DOHH2 (cell line): ENCODE data around the gene KCNMA1.

ENCODE experiments used
- H3F3A ChIP-seq: fragments of 200-600 bp; sonication (generic), shearing (Covaris generic); 2 replicates; pipeline ENCODE4 v1.6.0; 2016; ENCODE audit warnings: antibody characterized with exemption, mild to moderate bottlenecking; ENCODE audit not compliant: control insufficient read depth, insufficient read depth
- H3K27ac ChIP-seq: fragments of 200-600 bp; sonication (generic); 2 replicates; pipeline ENCODE4 v1.5.1; 2014; ENCODE audit warnings: low read depth, mild to moderate bottlenecking, low read length, moderate library complexity
- H3K27me3 ChIP-seq: fragments of 200-600 bp; sonication (generic); 2 replicates; pipeline ENCODE4 v1.6.1; 2014; ENCODE audit warnings: mild to moderate bottlenecking, low read length, mixed read lengths; ENCODE audit not compliant: control insufficient read depth
- H3K36me3 ChIP-seq: fragments of 200-600 bp; sonication (generic); 2 replicates; pipeline ENCODE4 v1.6.1; 2014; ENCODE audit warnings: mild to moderate bottlenecking, low read length, moderate library complexity, mixed read lengths; ENCODE audit not compliant: control insufficient read depth
- H3K4me1 ChIP-seq: fragments of 200-600 bp; sonication (generic); 2 replicates; pipeline ENCODE4 v1.6.1; 2014; ENCODE audit warnings: mild to moderate bottlenecking, low read length, mixed read lengths; ENCODE audit not compliant: control insufficient read depth
- H3K4me2 ChIP-seq: fragments of 200-600 bp; sonication (generic); 2 replicates; pipeline ENCODE4 v1.6.0; 2014; ENCODE audit warnings: mild to moderate bottlenecking, low read length, moderate library complexity
- H3K4me3 ChIP-seq: fragments of 200-600 bp; sonication (generic); 2 replicates; pipeline ENCODE4 v1.5.1; 2014; ENCODE audit warnings: mild to moderate bottlenecking, low read length, mixed read lengths
- H3K79me2 ChIP-seq: fragments of 200-600 bp; sonication (generic); 2 replicates; pipeline ENCODE4 v1.6.1; 2014; ENCODE audit warnings: mild to moderate bottlenecking, low read length, mixed read lengths; ENCODE audit not compliant: control insufficient read depth
- H3K9me2 ChIP-seq: fragments of 200-600 bp; sonication (generic); replicated peaks from 2 replicates; pipeline ENCODE4 v1.6.1; 2014; ENCODE audit warnings: mild to moderate bottlenecking, low read length, mixed read lengths; ENCODE audit not compliant: control insufficient read depth
- H3K9me3 ChIP-seq: fragments of 200-600 bp; sonication (generic); 2 replicates; pipeline ENCODE4 v1.6.1; 2014; ENCODE audit warnings: antibody characterized with exemption, low read length, mixed read lengths; ENCODE audit not compliant: control insufficient read depth, insufficient read depth
- H4K20me1 ChIP-seq: fragments of 200-600 bp; sonication (generic); 2 replicates; pipeline ENCODE4 v1.6.0; 2014; ENCODE audit warnings: low read depth, mild to moderate bottlenecking, antibody characterized with exemption, low read length, moderate library complexity; ENCODE audit not compliant: control insufficient read depth, insufficient read depth
- EZH2phosphoT487 ChIP-seq: fragments of 200-600 bp; sonication (generic); IDR thresholded peaks from 2 replicates; pipeline ENCODE4 v1.6.1; 2017; ENCODE audit warnings: borderline replicate concordance, mild to moderate bottlenecking, antibody characterized with exemption, low read length, moderate library complexity, mixed read lengths
- TF ChIP-seq, protein P1 (sequence below): fragments of 200-600 bp; sonication (generic); IDR thresholded peaks from one replicate; pipeline ENCODE4 v1.5.1; 2014; ENCODE audit warnings: antibody characterized with exemption, mild to moderate bottlenecking, low read depth, low read length; ENCODE audit not compliant: poor library complexity, severe bottlenecking

Gene KCNMA1

DNA sequence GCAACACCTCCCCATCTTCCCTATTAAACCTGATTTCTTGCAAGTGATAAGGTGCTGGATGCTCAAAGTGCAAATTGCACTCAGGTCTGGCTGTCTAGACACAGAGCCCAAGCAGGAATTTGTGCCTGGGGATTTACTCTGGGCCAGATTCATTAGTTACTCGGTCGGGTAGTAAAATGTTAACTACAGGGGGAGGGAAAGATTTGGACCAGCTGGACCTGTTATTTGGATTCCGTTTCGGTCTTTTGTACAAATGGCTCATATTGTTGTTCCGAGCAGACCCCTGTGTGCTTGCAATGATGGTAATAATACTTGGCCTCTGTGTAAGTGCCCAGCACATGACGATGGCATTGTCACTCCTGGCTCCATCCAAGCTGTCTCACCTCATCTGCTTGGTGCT lies 609.6 kb downstream of the KCNMA1 start:
- Histone ChIP-seq H3K9me2 (no peaks in the 10 kb centered on the region), H3F3A (no peaks in the 10 kb centered on the region), H3K9me3 (no peaks in the 10 kb centered on the region), H4K20me1 (no peaks in the 10 kb centered on the region), H3K4me3 (no peak overlapping the region), H3K4me2 (no peak overlapping the region), H3K79me2 (no peaks in the 10 kb centered on the region), H3K4me1 (no peaks in the 10 kb centered on the region), H3K27me3 (no peaks in the 10 kb centered on the region), H3K27ac (no peak overlapping the region), H3K36me3 (no peaks in the 10 kb centered on the region)
- TF ChIP-seq EZH2phosphoT487: no peak
- TF ChIP-seq, protein P1, sequence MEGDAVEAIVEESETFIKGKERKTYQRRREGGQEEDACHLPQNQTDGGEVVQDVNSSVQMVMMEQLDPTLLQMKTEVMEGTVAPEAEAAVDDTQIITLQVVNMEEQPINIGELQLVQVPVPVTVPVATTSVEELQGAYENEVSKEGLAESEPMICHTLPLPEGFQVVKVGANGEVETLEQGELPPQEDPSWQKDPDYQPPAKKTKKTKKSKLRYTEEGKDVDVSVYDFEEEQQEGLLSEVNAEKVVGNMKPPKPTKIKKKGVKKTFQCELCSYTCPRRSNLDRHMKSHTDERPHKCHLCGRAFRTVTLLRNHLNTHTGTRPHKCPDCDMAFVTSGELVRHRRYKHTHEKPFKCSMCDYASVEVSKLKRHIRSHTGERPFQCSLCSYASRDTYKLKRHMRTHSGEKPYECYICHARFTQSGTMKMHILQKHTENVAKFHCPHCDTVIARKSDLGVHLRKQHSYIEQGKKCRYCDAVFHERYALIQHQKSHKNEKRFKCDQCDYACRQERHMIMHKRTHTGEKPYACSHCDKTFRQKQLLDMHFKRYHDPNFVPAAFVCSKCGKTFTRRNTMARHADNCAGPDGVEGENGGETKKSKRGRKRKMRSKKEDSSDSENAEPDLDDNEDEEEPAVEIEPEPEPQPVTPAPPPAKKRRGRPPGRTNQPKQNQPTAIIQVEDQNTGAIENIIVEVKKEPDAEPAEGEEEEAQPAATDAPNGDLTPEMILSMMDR: no peak

DNA sequence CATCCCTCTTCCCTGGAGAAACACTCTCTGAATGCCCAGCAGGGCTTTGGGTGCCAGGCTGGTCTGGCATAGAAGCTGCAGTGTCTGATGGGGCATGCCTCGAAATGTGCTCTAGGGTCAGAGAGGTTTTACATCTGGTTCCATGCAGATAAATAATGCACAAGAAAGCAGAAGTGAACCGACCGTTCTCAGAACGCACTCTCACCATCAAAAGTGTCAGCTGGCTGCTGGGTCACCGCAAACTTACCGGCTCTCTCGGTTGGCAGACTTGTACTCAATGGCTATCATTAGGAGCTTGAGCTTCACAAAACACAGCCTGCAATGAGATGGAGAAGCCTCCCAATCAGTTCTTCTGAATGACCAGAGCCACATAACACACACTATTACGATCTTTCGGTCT lies 610.0 kb downstream of the KCNMA1 start:
- no peak for TF ChIP-seq EZH2phosphoT487
- TF ChIP-seq, protein P1: no peak
- H3K27me3 ChIP-seq: no peaks in the 10 kb centered on the region
- H3K36me3 ChIP-seq: no peaks in the 10 kb centered on the region
- no peak overlapping the region for H3K27ac ChIP-seq
- H3F3A ChIP-seq: no peaks in the 10 kb centered on the region
- no peaks in the 10 kb centered on the region for H3K79me2 ChIP-seq
- no peaks in the 10 kb centered on the region for H3K4me1 ChIP-seq
- H3K9me3 ChIP-seq: no peaks in the 10 kb centered on the region
- no peaks in the 10 kb centered on the region for H3K9me2 ChIP-seq
- no peak overlapping the region for H3K4me3 ChIP-seq
- H3K4me2 ChIP-seq: no peak overlapping the region
- no peaks in the 10 kb centered on the region for H4K20me1 ChIP-seq

DNA sequence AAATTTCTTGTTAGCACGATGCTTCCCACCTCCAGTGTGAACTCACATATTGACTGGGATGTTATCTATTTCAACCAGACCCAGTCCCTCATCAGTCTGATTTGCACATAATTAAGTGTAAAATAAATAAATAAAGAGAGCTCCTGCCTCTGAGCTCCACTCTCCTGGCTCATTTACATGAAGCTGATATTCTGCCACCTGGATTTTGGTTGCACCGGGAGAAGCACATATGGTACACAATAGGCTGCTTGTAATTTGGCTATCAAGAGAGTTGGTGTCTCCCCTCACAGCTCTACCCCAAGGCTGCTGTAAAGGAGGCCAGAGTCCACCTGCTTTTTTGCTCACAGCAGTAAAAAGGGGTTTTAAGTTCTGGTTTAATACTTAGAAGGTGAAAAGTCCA lies 610.5 kb downstream of the KCNMA1 start:
- Histone ChIP-seq H3K4me2 (no peak overlapping the region), H4K20me1 (no peaks in the 10 kb centered on the region), H3K9me3 (no peaks in the 10 kb centered on the region), H3K4me1 (no peaks in the 10 kb centered on the region), H3K27ac (no peak overlapping the region), H3K4me3 (no peak overlapping the region), H3K9me2 (no peaks in the 10 kb centered on the region), H3K79me2 (no peaks in the 10 kb centered on the region), H3K36me3 (no peaks in the 10 kb centered on the region), H3F3A (no peaks in the 10 kb centered on the region), H3K27me3 (no peaks in the 10 kb centered on the region)
- TF ChIP-seq, protein P1: no peak
- no peak for TF ChIP-seq EZH2phosphoT487

DNA sequence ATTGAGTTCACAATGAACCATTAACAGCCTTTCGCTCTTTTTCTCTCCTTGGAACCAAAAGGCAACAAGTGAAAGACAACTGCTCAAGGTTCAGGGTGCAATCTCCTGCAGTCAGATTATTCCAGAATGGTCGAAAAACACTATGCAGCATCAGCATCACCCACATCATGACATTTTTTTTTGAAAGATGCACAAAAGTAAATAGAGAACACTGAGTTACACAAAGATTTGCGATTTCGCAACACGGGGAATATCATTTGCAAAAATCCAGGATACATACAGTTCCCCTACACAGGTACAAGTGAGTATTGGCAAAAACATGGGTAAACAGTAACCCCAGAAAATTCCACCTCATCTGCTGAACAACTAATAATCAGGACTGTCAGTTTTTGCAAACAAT lies 611.5 kb downstream of the KCNMA1 start:
- Histone ChIP-seq H3K36me3 (no peaks in the 10 kb centered on the region), H3K9me2 (no peaks in the 10 kb centered on the region), H3K4me1 (no peaks in the 10 kb centered on the region), H3K79me2 (no peaks in the 10 kb centered on the region), H3K9me3 (no peaks in the 10 kb centered on the region), H4K20me1 (no peaks in the 10 kb centered on the region), H3K27ac (no peak overlapping the region), H3F3A (no peaks in the 10 kb centered on the region), H3K4me3 (no peak overlapping the region), H3K4me2 (no peak overlapping the region), H3K27me3 (no peaks in the 10 kb centered on the region)
- no peak for TF ChIP-seq EZH2phosphoT487
- TF ChIP-seq, protein P1: no peak
